ENCODE results near the gene OPTC.

Gene OPTC

GRCh38 chr1:203480525-203481084 is 13.3 kb upstream of the OPTC start (continued):
- TF ChIP-seq ZNF398 (tag by site-specific recombination; IDR thresholded peaks at IDR 0.05) (peak; percentile 32; the same call in 1 of the 2 replicates), ZNF621 (tag by site-specific recombination; IDR thresholded peaks at IDR 0.05) (no peak), ZBTB20 (tag by site-specific recombination; IDR thresholded peaks at IDR 0.05) (no peak), ZNF37A (tag by site-specific recombination; IDR thresholded peaks at IDR 0.05) (peak; percentile 57; the same call in 1 of the 2 replicates), ZBTB44 (tag by site-specific recombination; IDR thresholded peaks at IDR 0.05) (peak; percentile 70; the same call in 1 of the 2 replicates), KLF9 (tag by site-specific recombination; IDR thresholded peaks at IDR 0.05; ENCODE audit: low read depth) (peak; percentile 56; the same call in 1 of the 2 replicates), ZBTB1 (tag by site-specific recombination; IDR thresholded peaks at IDR 0.05) (no peak), ZNF26 (tag by site-specific recombination; IDR thresholded peaks at IDR 0.05) (no peak), ZNF626 (tag by site-specific recombination; IDR thresholded peaks at IDR 0.05) (no peak), KLF7 (tag by site-specific recombination; IDR thresholded peaks at IDR 0.05; ENCODE audit: borderline replicate concordance) (no peak), ZSCAN5A (tag by site-specific recombination; IDR thresholded peaks at IDR 0.05) (no peak), ZNF701 (tag by site-specific recombination; IDR thresholded peaks at IDR 0.05) (no peak), ZNF184 (tag by site-specific recombination; IDR thresholded peaks at IDR 0.05) (peak; percentile 79; the same call in 1 of the 2 replicates), PRDM4 (tag by site-specific recombination; IDR thresholded peaks at IDR 0.05) (no peak), ZNF169 (tag by site-specific recombination; IDR thresholded peaks at IDR 0.05) (no peak), ZNF558 (tag by site-specific recombination; IDR thresholded peaks at IDR 0.05) (no peak), ZNF221 (tag by site-specific recombination; IDR thresholded peaks at IDR 0.05; ENCODE audit: borderline replicate concordance) (no peak; the same call in 1 of the 2 replicates), ZBTB6 (tag by site-specific recombination; IDR thresholded peaks at IDR 0.05) (no peak), ZNF571 (tag by site-specific recombination; IDR thresholded peaks at IDR 0.05) (0 out of 2 replicates have a peak, but pooled peaks have one; percentile 53), ZNF610 (tag by site-specific recombination; IDR thresholded peaks at IDR 0.05; ENCODE audit: borderline replicate concordance) (no peak), ZNF660 (tag by site-specific recombination; IDR thresholded peaks at IDR 0.05) (peak; percentile 96), ZNF266 (tag by site-specific recombination; IDR thresholded peaks at IDR 0.05; ENCODE audit: low read depth) (no peak; the same call in 1 of the 2 replicates), ZNF837 (tag by site-specific recombination; IDR thresholded peaks at IDR 0.05) (no peak), ZSCAN18 (tag by site-specific recombination; IDR thresholded peaks at IDR 0.05) (no peak), INSM2 (tag by site-specific recombination; IDR thresholded peaks at IDR 0.05) (no peak), YY2 (tag by site-specific recombination; IDR thresholded peaks at IDR 0.05) (no peak), SCRT1 (tag by site-specific recombination; IDR thresholded peaks at IDR 0.05; ENCODE audit: borderline replicate concordance) (no peak)
